SK-N-SH (cell line): ENCODE results near the gene SIX5. TPM values are rescaled to one million over a fixed set of nuclear protein-coding genes. Genes with fewer than 3 reads are reported as not detected.

Experiments
- CTCF ChIA-PET: fragments of 300-600, 350-600 bp; formaldehyde crosslinking; extraction: SDS; loops from one replicate; lab custom pipeline; 2021; lab: Yijun Ruan, JAX
- POLR2A ChIA-PET: fragments of 350-600 bp; sonication (Branson Sonifier 250); formaldehyde crosslinking; extraction: SDS; loops from one replicate; lab custom pipeline; 2020; ENCODE audit warnings: antibody characterized with exemption, inconsistent platforms; lab: Yijun Ruan, JAX
- DNase-seq: peaks from one replicate; pipeline ENCODE4 v3.0.0; 2012
- H2AFZ ChIP-seq: fragments of 200-600 bp; sonication (generic); 2 replicates; pipeline ENCODE4 v1.8.1; 2016; ENCODE audit warnings: antibody characterized with exemption, mild to moderate bottlenecking, low read depth
- H3F3A ChIP-seq: fragments of 200-600 bp; sonication (generic); replicated peaks from 2 replicates; pipeline ENCODE3; 2016; ENCODE audit warnings: antibody characterized with exemption, mild to moderate bottlenecking; ENCODE audit not compliant: insufficient read depth
- H3K27ac ChIP-seq, 2 experiments: fragments of 200-500 bp in 1 of 2; fragments of 200-600 bp in 1 of 2; sonication (Bioruptor generic) in 1 of 2; sonication (generic), shearing (Covaris generic) in 1 of 2; 2 replicates each; pipeline versions ENCODE4 v1.5.1 to v1.6.1; 2014 to 2016; ENCODE audit warnings: low read depth in 2 of 2, inconsistent platforms in 1 of 2, low read length in 1 of 2, mild to moderate bottlenecking in 1 of 2, mixed read lengths in 1 of 2
- H3K27me3 ChIP-seq: fragments of 200-600 bp; sonication (generic), shearing (Covaris generic); 2 replicates; pipeline ENCODE4 v1.6.1; 2016; ENCODE audit warnings: mixed run types; ENCODE audit not compliant: insufficient read depth
- H3K36me3 ChIP-seq, 2 experiments: fragments of 200-500 bp in 1 of 2; fragments of 200-600 bp in 1 of 2; sonication (Bioruptor generic) in 1 of 2; sonication (generic) in 1 of 2; replicated peaks in 1 of 2; 2 replicates each; pipeline versions ENCODE3 to v1.5.1; 2014 to 2016; ENCODE audit warnings: low read length in 1 of 2, mild to moderate bottlenecking in 1 of 2; ENCODE audit not compliant: insufficient read depth in 2 of 2, control insufficient read depth in 1 of 2
- H3K4me1 ChIP-seq, 2 experiments: fragments of 200-500 bp in 1 of 2; fragments of 200-600 bp in 1 of 2; sonication (Bioruptor generic) in 1 of 2; sonication (generic), shearing (Covaris generic) in 1 of 2; 2 replicates each; pipeline versions ENCODE4 v1.5.1 to v1.6.1; 2014 to 2016; ENCODE audit warnings: low read depth in 1 of 2, low read length in 1 of 2, mixed run types in 1 of 2; ENCODE audit not compliant: insufficient read depth in 2 of 2, control insufficient read depth in 1 of 2
- H3K4me2 ChIP-seq: fragments of 200-600 bp; sonication (generic), shearing (Covaris generic); 2 replicates; pipeline ENCODE4 v1.6.1; 2017; ENCODE audit warnings: mixed run types
- H3K4me3 ChIP-seq, 2 experiments: fragments of 200-500 bp in 1 of 2; fragments of 200-600 bp in 1 of 2; sonication (Bioruptor generic) in 1 of 2; sonication (generic), shearing (Covaris generic) in 1 of 2; 2 replicates each; pipeline versions ENCODE4 v1.5.1 to v1.8.1; 2014 to 2016; ENCODE audit warnings: low read depth in 2 of 2, inconsistent platforms in 1 of 2, low read length in 1 of 2, mild to moderate bottlenecking in 1 of 2, mixed read lengths in 1 of 2, moderate library complexity in 1 of 2
- H3K79me2 ChIP-seq: fragments of 200-600 bp; sonication (generic); 2 replicates; pipeline ENCODE4 v1.8.1; 2017; ENCODE audit warnings: mild to moderate bottlenecking; ENCODE audit not compliant: insufficient read depth
- H3K9ac ChIP-seq: fragments of 200-600 bp; sonication (generic); 2 replicates; pipeline ENCODE4 v1.6.1; 2017; ENCODE audit warnings: mixed run types
- H3K9me2 ChIP-seq: fragments of 200-600 bp; sonication (generic); 2 replicates; pipeline ENCODE4 v1.6.1; 2017; ENCODE audit warnings: mixed run types
- H3K9me3 ChIP-seq: fragments of 200-600 bp; sonication (generic); 2 replicates; pipeline ENCODE4 v1.6.1; 2017; ENCODE audit warnings: mixed run types, mild to moderate bottlenecking, moderate library complexity
- H4K20me1 ChIP-seq: fragments of 200-600 bp; sonication (generic); 2 replicates; pipeline ENCODE4 v1.6.1; 2017; ENCODE audit warnings: mild to moderate bottlenecking, mixed run types; ENCODE audit not compliant: insufficient read depth
- CHD2 ChIP-seq: fragments of 150-350 bp; IDR thresholded peaks from 2 replicates; pipeline ENCODE4 v1.6.1; 2018; ENCODE audit warnings: low read length; ENCODE audit not compliant: partially characterized antibody
- CTCF ChIP-seq: fragments of 200-600 bp; sonication (generic); IDR thresholded peaks from 2 replicates; pipeline ENCODE4 v1.6.1; 2017; ENCODE audit warnings: antibody characterized with exemption, mild to moderate bottlenecking, moderate library complexity
- EZH2phosphoT487 ChIP-seq: fragments of 200-600 bp; sonication (generic); IDR thresholded peaks from 2 replicates; pipeline ENCODE4 v1.6.1; 2017; ENCODE audit warnings: low read depth, mixed run types, mild to moderate bottlenecking, antibody characterized with exemption, moderate library complexity, borderline replicate concordance
- FOSL2 ChIP-seq: IDR thresholded peaks from 2 replicates; pipeline ENCODE4 v1.4.0; 2012; ENCODE audit warnings: low read depth, mild to moderate bottlenecking, moderate library complexity, borderline replicate concordance
- GATA2 ChIP-seq: sonication (generic); formaldehyde crosslinking; IDR thresholded peaks from 2 replicates; pipeline ENCODE4 v1.5.0; 2020; ENCODE audit warnings: mild to moderate bottlenecking, missing genetic modification reagents
- NFIC ChIP-seq: IDR thresholded peaks from 2 replicates; pipeline ENCODE4 v1.4.0; 2012; ENCODE audit warnings: borderline replicate concordance
- NRF1 ChIP-seq: IDR thresholded peaks from 2 replicates; pipeline ENCODE4 v1.6.1; 2012; ENCODE audit warnings: low read depth, mild to moderate bottlenecking, low read length
- RAD21 ChIP-seq: IDR thresholded peaks from 2 replicates; pipeline ENCODE4 v1.6.1; 2012; ENCODE audit warnings: mild to moderate bottlenecking, low read length
- RFX5 ChIP-seq: IDR thresholded peaks from 2 replicates; pipeline ENCODE4 v1.6.1; 2012; ENCODE audit warnings: mild to moderate bottlenecking, improper control_type of control experiment, low read length
- SIN3A ChIP-seq: IDR thresholded peaks from 2 replicates; pipeline ENCODE4 v1.6.1; 2012; ENCODE audit warnings: low read depth, mild to moderate bottlenecking, low read length, moderate library complexity, borderline replicate concordance
- WGBS: methylation state at CpG from one replicate; pipeline ENCODE4 v1.1.6; 2017; ENCODE audit warnings: low lambda C conversion rate; 5-methylcytosine and 5-hydroxymethylcytosine counted together
- polyA plus RNA-seq, 3 experiments: library from polyadenylated mRNA; depleted of rRNA; stranded (reverse); fragments of >200 nt; gene quantifications; 2 replicates each; pipeline ENCODE4 v1.2.3, GENCODE V29; 2012
- TF ChIP-seq, protein P1 (sequence below): IDR thresholded peaks from 2 replicates; pipeline ENCODE4 v1.4.0; 2012; ENCODE audit warnings: low read depth, borderline replicate concordance
- TF ChIP-seq, protein P2 (sequence below): fragments of 150-350 bp; IDR thresholded peaks from 2 replicates; pipeline ENCODE4 v1.6.1; 2016; ENCODE audit warnings: mild to moderate bottlenecking, low read depth, low read length
- TF ChIP-seq, protein P3 (sequence below): IDR thresholded peaks from 2 replicates; pipeline ENCODE4 v1.4.0; 2012; ENCODE audit warnings: low read depth, borderline replicate concordance

The SIX5 gene
- polyA plus RNA-seq, 1 of the 3 experiments (the other 2 are of a cell fraction) = 8.4 TPM

DNA sequence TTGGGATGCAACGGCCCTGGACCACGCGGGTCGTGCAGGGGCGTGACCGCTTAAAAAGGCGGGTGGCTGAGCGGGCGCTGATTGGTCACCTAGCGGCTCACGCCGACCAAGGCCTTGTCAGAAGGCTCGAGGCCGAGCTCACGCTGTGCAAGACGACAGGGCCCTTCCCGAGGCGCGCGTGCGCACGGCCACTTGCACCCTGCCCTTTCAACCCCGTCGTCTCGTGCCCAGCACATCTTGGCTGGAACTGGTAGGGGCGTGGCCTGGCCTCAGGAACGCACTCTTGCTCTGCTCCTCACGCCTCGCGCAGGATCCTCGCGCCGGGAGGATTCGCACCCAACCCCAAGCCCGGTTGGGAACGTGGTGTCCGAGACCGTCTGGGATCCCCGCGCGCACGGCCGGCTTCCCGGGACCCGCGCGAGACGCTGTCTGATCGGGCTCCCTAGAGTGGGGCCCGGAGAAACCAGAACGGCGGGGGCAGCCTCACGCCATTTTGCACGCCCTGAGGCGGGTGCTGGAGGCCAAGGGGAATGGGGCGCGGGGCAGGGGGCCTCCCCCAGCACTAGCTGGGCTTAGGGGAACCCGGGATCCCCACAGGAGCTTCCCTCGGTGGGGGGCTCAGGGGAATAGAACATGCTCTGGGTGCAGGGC is 35.8 kb downstream of the SIX5 start, which contains the start of gene MEIOSIN:
Gene MEIOSIN, plus strand, starts transcription at position 280 of the 651 bp plus-strand sequence. CDS start 1,938 bp downstream, outside the sequence.
- no peak within 1 kb of the TSS for H2AFZ ChIP-seq
- H3K27ac ChIP-seq = no peak within 1 kb of the TSS
- peaks cover 0 to 3% of the 10 kb centered on the region in 2 experiments; a peak in 1 of 4 replicates for H3K4me1 ChIP-seq
- no peak within 1 kb of the TSS for H3K4me3 ChIP-seq
- 96% methylated on average over 56 of the region's 59 CpGs for WGBS
- H3K9me2 ChIP-seq = no peaks in the 10 kb centered on the region
- TF ChIP-seq RAD21 (no peak), GATA2 (CRISPR knock-in tag) (no peak), NRF1 (no peak), RFX5 (no peak), FOSL2 (no peak), SIN3A (no peak), CTCF (no peak), EZH2phosphoT487 (no peak), NFIC (no peak), CHD2 (no peak)
- TF ChIP-seq, protein P1, sequence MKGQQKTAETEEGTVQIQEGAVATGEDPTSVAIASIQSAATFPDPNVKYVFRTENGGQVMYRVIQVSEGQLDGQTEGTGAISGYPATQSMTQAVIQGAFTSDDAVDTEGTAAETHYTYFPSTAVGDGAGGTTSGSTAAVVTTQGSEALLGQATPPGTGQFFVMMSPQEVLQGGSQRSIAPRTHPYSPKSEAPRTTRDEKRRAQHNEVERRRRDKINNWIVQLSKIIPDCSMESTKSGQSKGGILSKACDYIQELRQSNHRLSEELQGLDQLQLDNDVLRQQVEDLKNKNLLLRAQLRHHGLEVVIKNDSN = no peak
- TF ChIP-seq, protein P2, sequence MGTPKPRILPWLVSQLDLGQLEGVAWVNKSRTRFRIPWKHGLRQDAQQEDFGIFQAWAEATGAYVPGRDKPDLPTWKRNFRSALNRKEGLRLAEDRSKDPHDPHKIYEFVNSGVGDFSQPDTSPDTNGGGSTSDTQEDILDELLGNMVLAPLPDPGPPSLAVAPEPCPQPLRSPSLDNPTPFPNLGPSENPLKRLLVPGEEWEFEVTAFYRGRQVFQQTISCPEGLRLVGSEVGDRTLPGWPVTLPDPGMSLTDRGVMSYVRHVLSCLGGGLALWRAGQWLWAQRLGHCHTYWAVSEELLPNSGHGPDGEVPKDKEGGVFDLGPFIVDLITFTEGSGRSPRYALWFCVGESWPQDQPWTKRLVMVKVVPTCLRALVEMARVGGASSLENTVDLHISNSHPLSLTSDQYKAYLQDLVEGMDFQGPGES = no peak
- TF ChIP-seq, protein P3, sequence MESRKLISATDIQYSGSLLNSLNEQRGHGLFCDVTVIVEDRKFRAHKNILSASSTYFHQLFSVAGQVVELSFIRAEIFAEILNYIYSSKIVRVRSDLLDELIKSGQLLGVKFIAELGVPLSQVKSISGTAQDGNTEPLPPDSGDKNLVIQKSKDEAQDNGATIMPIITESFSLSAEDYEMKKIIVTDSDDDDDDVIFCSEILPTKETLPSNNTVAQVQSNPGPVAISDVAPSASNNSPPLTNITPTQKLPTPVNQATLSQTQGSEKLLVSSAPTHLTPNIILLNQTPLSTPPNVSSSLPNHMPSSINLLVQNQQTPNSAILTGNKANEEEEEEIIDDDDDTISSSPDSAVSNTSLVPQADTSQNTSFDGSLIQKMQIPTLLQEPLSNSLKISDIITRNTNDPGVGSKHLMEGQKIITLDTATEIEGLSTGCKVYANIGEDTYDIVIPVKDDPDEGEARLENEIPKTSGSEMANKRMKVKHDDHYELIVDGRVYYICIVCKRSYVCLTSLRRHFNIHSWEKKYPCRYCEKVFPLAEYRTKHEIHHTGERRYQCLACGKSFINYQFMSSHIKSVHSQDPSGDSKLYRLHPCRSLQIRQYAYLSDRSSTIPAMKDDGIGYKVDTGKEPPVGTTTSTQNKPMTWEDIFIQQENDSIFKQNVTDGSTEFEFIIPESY = no peak
- TF ChIP-seq, all 33 proteins: peak for 0
- H3K79me2 ChIP-seq = peaks cover 27% of the 10 kb centered on the region
- no peaks in the 10 kb centered on the region for H3K27me3 ChIP-seq
- POLR2A ChIA-PET = no interaction called here
- no peak within 1 kb of the TSS for H3K9ac ChIP-seq
- no peaks in the 10 kb centered on the region for H4K20me1 ChIP-seq
- H3F3A ChIP-seq = no peaks in the 10 kb centered on the region
- H3K4me2 ChIP-seq = no peak within 1 kb of the TSS
- H3K9me3 ChIP-seq = no peaks in the 10 kb centered on the region
- DNase-seq = no peak
- CTCF ChIA-PET = interaction anchor here (0.9 to 1.5 kb wide), 2 partner anchors 37 to 84 kb away, joined by 4 to 8 read pairs; partner anchors contain the start of gene SIX5
- no peaks in the 10 kb centered on the region for H3K36me3 ChIP-seq
